ENCODE measurements around the gene TBC1D8. TPM values are rescaled to one million over a fixed set of nuclear protein-coding genes. Genes with fewer than 3 reads are reported as not detected.
A peak's percentile ranks its signal among the peaks of the same experiment; 100 is the strongest.

Gene TBC1D8
- total and polyA plus RNA-seq, 2 of the 13 experiments (the other 11 are each of a cell fraction or from before 2014, with no cell fraction given): 45.1 to 95.4 TPM

GRCh38 chr2:101014264-101014857 is 136.8 kb downstream of the TBC1D8 start:
- no peak overlapping the region for H3K27ac ChIP-seq (ENCODE audit: extremely low read length, insufficient read depth, low read length)
- CTCF ChIA-PET (ENCODE audit: low intra/inter-chr PET ratio, low total read pairs): interaction anchor here (1.4 to 3.9 kb wide), 2 partner anchors 138 to 191 kb away, joined by 6 to 53 read pairs; partner anchors contain the start of gene TBC1D8
- no peak for FAIRE-seq
- no peak for DNase-seq (ENCODE audit: low spot score)
- intact Hi-C loops (cut with micrococcal nuclease; ENCODE audit: unreplicated experiment) (loop anchor here (5.0 kb wide), 1 partner anchor 193 kb away; no protein-coding TSS in a partner anchor), in situ Hi-C loops (cut with HindIII; ENCODE audit: extremely low pct_ligation_motif_present, low pct_unique_long_range_greater_than_20kb) (no loop called here)
- POLR2A ChIA-PET: interaction anchor here (1.3 kb wide), 1 partner anchor 138 kb away, joined by 7 read pairs; the partner anchor contains the start of gene TBC1D8
- H3K9ac ChIP-seq (ENCODE audit: insufficient read depth, low read depth, low read length): no peak overlapping the region
- no peak overlapping the region for H3K4me2 ChIP-seq (ENCODE audit: low read depth, low read length)
- peaks cover 2% of the 10 kb centered on the region for H3K79me2 ChIP-seq (ENCODE audit: insufficient read depth, low read length)
- no peaks in the 10 kb centered on the region for H3K4me1 ChIP-seq (ENCODE audit: insufficient read depth, low read length)
- no TSS peak for BruUV-seq (replicated peaks)
- no peaks in the 10 kb centered on the region for H3K9me3 ChIP-seq (ENCODE audit: low read length)
- H3K36me3 ChIP-seq (replicated peaks in 1 of 2; ENCODE audit: control insufficient read depth in 1 of 2, insufficient read depth in 2 of 2, low read length in 2 of 2): peaks cover 11 to 58% of the 10 kb centered on the region in 2 experiments
- H3K27me3 ChIP-seq (ENCODE audit: control insufficient read depth in 1 of 2, insufficient read depth in 2 of 2, low read length in 2 of 2): no peaks in the 10 kb centered on the region
- over 99% methylated on average over 6 of the region's 6 CpGs for WGBS (ENCODE audit: low lambda C conversion rate)
- TF ChIP-seq RBM22 (optimal IDR thresholded peaks at IDR 0.05; ENCODE audit: low read length) (peak; percentile 91), JDP2 (CRISPR knock-in tag; IDR thresholded peaks at IDR 0.05; ENCODE audit: borderline replicate concordance) (no peak), E2F5 (CRISPR knock-in tag; conservative IDR thresholded peaks at IDR 0.05) (no peak), SSRP1 (CRISPR knock-in tag; IDR thresholded peaks at IDR 0.05) (peak; percentile 34; the same call in 1 of the 2 replicates), MAFK (conservative IDR thresholded peaks at IDR 0.05 in 1 of 2, IDR thresholded peaks at IDR 0.05 in 1 of 2; ENCODE audit: low read length in 2 of 2) (peak; percentile 87 to 94), MAFF (IDR thresholded peaks at IDR 0.05; ENCODE audit: low read depth, low read length) (peak; percentile 89), POLR2G (IDR thresholded peaks at IDR 0.05; ENCODE audit: low read depth, low read length) (0 out of 2 replicates have a peak, but pooled peaks have one; percentile 37), POLR2A (IDR thresholded peaks at IDR 0.05; ENCODE audit: insufficient read depth in 1 of 2, low read depth in 2 of 2, low read length in 2 of 2) (0 out of 4 replicates have a peak, but pooled peaks of 1 of the 2 experiments have one; percentile 12), WIZ (CRISPR knock-in tag; IDR thresholded peaks at IDR 0.05) (no peak)
- H2AFZ ChIP-seq (ENCODE audit: low read length): no peak overlapping the region
- no peak overlapping the region for H3K4me3 ChIP-seq (replicated peaks in 1 of 3; ENCODE audit: insufficient read depth in 1 of 3, low read depth in 2 of 3, low read length in 3 of 3)
- H4K20me1 ChIP-seq (ENCODE audit: insufficient read depth, low read length): peaks cover 8% of the 10 kb centered on the region; the same call in 1 of the 2 replicates
- no peak for ATAC-seq

Data from HepG2 (cell line).